Amniotic stem cell (primary cell): ENCODE data around the gene AP3S2.
"Not testable (repeated sequence)": the region's sequence is repeated elsewhere in the genome, so short reads cannot be mapped to it uniquely, and the experiment has no call there.

ENCODE experiments used
- DNase-seq: peaks from one replicate; lab custom pipeline; 2025; lab: John Stamatoyannopoulos, UW

The AP3S2 gene

GRCh38 chr15:89903015-89903857 is 9.4 kb upstream of the AP3S2 start:
- DNase-seq, result no peak

GRCh38 chr15:89900849-89901248 is 7.1 kb upstream of the AP3S2 start:
- DNase-seq, result no peak

DNA sequence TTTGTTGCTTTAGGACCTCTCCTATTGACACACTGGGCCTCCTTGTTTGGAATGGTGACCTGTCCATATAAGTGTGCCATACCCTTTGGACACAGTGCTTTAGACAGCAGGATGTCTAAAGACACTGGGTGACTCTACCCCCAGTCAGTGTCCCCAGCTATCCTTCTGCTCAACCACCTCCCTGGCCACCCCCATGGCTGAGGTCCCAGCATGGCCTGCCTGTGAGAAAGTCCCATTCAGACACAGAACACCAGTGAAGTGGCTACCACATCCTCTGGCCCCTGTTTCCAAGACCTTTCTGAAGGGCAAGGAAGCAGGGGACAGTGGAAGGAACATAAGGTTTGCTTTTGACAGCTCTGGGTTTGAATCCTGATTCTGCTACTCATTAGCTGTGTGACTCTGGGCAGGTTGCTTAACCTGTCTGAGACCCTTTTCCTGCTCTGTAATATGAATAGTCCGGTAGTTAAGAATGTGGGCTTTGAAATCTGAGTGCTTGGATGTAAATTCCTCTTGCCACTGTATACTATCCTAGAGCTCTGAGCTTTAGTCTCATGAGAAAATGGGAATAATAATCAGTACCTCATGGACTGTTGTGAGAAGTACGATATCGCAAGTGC is 6.3 kb upstream of the AP3S2 start:
- DNase-seq, result no peak

DNA sequence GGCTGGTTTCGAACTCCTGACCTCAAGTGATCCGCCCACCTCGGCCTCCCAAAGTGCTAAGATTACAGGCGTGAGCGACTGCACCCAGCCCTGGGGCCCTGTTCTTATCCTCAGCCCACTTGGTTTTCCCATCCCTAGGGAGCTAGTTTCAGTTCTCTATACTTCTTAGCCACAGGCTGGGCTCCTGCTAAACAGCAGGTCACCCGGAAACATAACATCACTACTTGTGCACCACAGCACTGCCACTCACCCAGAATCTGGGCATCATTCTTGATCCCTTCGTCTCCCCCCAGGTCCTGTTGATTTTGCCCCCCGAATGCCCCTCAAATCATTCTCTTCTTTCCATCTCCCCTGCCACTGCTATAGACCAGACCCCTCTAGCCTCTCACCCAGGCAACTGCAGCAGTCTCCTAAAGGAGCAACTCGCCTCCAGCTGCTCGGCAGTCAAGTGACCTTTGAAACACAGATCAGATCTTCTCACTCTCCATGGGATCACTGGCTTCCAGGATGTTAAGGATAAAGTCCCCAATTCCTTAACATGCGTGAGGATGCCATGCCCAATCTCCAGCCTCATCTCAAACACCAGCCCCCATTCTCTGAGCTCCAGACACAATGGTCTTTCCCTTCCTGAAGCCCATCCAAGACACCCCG is 5.6 kb upstream of the AP3S2 start:
- no peak for DNase-seq

- DNase-seq, result no peak
Measured at GRCh38 chr15:89898614-89899294, 5.0 kb upstream of the AP3S2 start.

DNA sequence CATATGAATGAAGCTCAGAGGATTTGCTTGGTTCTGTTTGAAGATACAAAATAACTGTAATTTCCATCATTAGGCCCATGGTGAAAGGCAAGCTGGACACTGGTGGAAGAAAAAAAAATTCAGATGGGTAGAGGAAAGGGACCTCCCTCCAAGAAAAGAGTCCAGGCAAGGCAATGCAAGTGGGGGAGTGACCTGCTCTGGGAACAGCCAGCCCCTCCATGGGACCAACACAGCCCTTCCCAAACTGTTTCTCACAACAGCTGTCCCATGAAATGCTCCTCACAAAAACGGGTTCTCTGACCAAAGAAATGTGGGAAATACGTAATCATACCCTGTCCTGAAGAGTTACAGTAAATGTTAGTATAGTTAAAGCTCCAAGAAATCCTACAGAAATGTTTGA is 4.4 kb upstream of the AP3S2 start:
- DNase-seq, result no peak

GRCh38 chr15:89893027-89893426 is 767 bp downstream of the AP3S2 start:
- no peak for DNase-seq

DNA sequence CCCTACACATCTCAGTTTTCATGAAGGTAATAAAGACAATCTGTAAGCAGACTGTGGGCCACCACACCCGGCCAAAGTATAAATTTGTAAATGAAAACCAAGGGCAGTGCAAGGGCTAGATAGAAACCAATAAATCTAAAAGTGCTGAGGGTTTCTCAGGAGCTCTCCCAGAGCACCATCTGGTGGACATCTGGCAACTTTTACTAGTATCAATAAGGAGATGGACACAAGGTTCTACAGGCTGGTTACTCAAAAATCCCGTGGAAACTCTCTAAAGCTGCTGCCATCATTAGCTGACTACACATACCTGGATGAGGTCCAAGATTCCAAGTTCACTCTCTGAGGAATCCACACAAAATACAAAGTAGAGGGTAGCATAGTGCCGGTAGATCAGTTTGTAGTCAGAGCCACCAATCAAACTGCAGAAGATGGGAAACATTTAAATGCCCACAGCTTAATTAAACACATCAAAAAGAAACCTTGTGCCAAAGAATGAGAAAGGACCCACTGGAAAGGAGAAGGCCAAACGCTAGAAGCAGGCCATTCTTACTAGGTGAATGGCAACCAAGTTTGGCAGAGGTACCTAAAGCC is 5.5 kb downstream of the AP3S2 start:
- peak; percentile 55 for DNase-seq

DNA sequence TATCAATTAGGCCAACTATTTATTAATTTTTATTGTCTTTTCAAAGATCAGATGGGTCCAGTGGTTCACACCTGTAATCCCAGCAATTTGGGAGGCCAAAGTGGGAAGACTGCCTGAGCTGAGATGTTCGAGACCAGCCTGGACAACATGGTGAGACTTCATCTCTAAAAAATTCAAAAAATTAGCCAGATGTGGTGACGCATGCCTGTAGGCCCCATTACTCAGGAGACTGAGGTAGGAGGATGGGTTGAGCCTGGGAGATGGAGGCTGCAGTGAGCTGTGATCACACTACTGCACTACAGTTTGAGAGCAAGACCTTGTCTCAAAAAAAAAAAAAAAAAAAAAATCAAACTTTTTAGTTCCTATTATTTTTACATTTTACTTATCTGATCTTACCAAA is 8.2 kb downstream of the AP3S2 start:
- no peak for DNase-seq

DNA sequence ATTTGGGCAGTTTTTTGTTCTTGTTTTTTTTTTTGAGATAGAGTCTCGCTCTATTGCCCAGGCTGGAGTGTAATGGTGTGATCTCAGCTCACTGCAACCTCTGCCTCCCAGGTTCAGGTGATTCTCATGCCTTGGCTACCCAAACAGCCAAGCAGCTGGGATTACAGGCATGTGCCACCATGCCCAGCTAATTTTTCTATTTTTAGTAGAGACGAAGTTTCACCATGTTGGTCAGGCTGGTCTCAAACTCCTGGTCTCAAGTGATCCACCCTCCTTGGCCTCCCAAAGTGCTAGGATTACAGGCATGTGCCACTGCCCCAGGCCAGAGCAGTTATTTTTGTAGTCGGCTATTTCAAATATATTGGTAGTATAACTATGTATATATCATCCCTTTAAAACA is 8.6 kb downstream of the AP3S2 start:
- not testable (repeated sequence) for DNase-seq

GRCh38 chr15:89883518-89883917 is 10.3 kb downstream of the AP3S2 start:
- no peak for DNase-seq

DNA sequence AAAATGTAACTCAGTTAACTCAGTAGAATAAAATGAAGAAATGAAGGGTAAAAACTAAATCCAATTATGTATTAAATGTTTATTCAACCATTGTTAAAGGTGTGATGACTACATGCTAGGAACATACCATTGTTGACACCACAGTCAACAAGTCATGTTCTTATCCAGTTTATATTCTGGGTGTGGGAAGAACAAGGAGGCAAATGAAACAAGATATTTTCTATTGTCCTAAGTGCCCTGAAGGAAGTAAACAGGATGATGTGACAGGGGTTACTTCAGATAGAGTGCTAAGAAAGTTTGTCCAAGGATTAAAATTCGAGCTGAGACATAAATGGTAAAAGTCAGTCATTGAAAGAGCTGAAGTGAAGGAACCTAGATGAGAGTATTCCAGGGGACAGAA is 13.1 kb downstream of the AP3S2 start:
- no peak for DNase-seq

DNA sequence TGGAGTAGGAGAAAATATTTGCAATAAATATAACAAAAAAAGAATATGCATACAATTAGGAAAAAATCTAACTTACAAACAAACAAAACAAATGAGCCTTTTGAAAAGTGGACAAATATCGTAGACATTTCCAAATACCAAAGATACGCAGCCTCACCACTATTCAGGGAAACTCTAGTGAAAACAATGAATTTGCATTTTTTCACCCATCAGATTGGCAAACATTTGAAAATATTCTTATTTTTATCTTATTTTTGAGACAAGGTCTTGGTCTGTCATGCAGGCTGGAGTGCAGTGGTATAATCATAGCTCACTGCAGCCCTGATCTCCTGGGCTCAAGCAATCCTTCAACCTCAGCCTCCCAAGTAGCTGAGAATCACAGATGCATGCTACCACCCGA is 15.5 kb downstream of the AP3S2 start:
- DNase-seq, result no peak

- no peak for DNase-seq
Measured at GRCh38 chr15:89877083-89877425, 16.7 kb downstream of the AP3S2 start.

GRCh38 chr15:89876396-89877082 is 17.3 kb downstream of the AP3S2 start:
- DNase-seq, result no peak

- DNase-seq, result no peak
Measured at GRCh38 chr15:89875741-89876140, 18.1 kb downstream of the AP3S2 start.

GRCh38 chr15:89874926-89875564 is 18.7 kb downstream of the AP3S2 start:
- DNase-seq, result peak; percentile 44

DNA sequence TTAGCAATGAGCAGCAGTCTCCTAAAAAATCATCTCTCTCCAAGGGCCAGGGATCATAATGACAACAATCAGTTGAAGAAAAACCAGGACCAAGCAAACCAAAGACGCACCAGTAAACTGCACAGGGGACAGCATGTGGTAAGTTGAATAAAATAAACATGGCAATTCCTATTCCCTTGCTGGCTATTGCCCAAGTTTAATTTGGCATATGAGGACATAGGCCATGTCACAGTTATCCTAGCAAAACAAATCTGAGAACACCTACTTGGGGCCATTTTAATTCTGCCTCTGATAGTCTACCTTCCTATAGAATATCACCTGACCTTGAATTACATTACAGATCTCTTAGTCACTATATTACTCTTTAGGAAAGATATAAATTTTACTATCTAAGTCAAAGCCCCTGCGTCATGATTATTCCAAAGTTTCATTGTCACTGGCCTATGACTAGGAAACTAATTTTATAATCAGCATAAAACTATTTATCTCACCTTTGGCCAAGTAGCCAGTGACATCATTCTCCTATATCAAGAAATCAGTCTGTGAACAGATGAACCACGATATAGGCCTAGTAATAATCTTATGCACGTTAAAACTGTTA is 23.0 kb downstream of the AP3S2 start:
- no peak for DNase-seq

DNA sequence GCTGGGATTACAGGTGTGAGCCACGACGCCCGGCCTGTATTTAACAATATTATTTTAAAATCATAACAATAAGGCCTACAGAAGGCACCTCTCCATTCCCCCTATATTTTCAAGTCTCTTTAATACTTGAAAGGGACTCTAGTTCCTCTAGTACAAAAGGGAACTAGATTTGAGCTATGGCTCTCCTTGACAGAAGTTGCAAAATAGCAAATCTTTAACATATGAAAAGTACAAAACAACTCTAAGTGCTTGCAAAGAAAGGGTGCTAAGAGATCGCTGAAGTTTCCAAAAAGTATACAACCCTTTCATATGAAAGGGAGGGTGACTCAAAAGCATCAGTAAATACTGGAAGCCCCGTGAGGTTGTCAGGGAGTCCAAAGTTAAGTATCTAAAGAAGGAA is 23.8 kb downstream of the AP3S2 start:
- no peak for DNase-seq

- not testable (repeated sequence) for DNase-seq
Measured at GRCh38 chr15:89869490-89869889, 24.3 kb downstream of the AP3S2 start.
